Measurements from ENCODE around the gene NOTCH2.

Gene NOTCH2

GRCh38 chr1:119975006-119975405 lies 94.5 kb downstream of the NOTCH2 start:
- no peak for DNase-seq (ENCODE audit: low read depth in 2 of 2)

DNA sequence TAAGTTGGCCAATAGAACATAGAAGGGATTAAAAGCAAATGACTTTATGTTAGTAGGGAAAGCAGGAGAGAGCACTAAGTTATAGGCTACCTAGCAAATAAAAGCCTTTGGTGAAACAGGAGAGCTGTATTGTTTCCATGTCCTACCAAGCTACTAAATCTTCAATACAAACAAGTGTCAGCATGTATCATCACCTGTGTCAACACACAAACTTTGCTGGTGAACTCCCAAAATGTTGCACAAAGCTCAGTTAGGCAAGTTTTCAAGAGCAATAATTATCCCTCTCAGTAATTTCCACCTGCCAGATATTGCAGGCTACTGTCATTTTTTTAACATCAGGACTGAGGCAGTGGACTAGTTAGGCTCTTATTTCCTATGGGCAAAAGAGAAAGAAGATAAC lies 95.4 kb downstream of the NOTCH2 start:
- no peak for DNase-seq (ENCODE audit: low read depth in 2 of 2)

DNA sequence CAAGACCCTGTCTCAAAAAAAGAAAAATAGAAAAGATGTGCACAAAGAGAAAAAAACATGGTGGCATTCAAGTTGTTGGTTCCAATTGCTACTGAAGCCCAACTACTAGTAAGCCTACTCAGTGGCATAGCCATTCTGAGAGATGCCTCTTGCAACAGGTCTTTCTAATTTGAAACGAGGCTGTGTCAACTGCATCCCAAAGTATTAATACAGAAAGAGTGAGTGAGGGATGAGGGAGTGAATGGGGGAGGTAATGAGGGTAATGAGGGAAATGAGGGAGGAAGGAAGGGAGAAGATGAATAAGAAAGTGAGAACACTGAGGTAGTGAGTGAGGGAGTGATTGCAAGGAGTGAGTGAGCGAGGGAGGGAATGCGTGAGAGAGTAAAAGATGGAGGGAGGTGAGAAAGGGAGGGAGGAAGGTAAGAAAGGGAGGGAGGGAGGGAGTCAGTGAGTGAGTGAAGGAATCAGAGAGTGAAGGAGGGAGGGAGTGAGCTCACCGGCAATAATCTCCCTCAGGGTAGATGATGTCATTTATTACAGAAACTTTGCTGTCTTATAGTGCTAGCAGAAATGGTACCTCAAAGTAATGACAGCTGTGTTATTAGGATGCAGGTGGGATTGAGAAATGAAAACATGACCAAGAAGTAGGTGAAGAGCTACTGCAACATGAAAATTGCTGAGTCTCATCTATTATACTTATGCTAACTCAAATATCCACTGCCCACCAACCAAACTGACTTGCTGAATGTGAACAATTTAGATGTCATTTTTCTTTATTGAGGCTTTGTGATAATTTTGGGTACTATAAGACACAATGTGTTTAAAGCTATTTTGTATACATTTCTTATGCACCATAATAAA lies 97.5 kb downstream of the NOTCH2 start:
- DNase-seq (ENCODE audit: low read depth in 2 of 2) = no peak

- DNase-seq (ENCODE audit: low read depth in 2 of 2) = no peak
Observed at GRCh38 chr1:119968601-119969000, 100.9 kb downstream of the NOTCH2 start.

- peak; percentile 36 to 65 for DNase-seq (ENCODE audit: low read depth in 2 of 2)
Observed at GRCh38 chr1:119968068-119968492, 101.4 kb downstream of the NOTCH2 start.

DNA sequence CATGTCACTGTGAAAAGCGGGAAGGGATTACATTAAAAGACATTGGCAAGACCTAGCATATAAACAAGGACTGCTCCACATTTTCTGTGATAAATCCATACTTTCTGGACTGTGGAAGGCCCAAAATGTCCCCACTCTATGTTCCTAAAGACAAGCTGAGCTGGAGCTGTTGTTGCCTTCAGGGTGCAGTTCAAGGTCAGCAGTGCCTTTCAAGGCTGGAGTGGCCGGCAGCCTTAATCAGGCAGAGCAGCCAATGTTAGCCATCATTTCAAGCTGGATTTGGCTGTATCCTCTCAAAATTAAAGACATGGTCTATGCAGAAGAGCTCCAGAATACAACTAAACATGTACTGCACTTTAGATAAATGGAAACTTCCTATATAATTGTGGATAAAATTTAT lies 102.8 kb downstream of the NOTCH2 start:
- DNase-seq (ENCODE audit: low read depth in 2 of 2) = no peak

DNA sequence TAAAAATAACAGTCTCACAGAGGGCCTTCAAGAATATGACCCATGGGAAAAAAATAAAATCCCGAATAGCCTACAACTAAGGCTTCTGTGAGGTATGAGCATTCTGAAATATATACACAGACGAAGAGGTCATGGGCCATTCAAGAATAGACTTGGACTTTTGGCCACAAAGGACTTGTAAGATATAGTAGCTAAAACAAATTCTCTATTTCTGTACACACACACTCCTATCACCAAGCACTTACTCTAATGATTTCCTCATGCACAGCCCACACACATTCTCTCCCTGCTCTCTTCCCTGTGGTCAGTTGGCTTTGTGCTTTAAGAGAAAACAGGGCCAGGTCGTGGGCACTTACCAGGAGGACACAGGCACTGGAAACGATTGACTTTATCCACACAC lies 103.4 kb downstream of the NOTCH2 start:
- no peak for DNase-seq (ENCODE audit: low read depth in 2 of 2)

GRCh38 chr1:119964673-119965363 lies 104.6 kb downstream of the NOTCH2 start:
- no peak for DNase-seq (ENCODE audit: low read depth in 2 of 2)

DNA sequence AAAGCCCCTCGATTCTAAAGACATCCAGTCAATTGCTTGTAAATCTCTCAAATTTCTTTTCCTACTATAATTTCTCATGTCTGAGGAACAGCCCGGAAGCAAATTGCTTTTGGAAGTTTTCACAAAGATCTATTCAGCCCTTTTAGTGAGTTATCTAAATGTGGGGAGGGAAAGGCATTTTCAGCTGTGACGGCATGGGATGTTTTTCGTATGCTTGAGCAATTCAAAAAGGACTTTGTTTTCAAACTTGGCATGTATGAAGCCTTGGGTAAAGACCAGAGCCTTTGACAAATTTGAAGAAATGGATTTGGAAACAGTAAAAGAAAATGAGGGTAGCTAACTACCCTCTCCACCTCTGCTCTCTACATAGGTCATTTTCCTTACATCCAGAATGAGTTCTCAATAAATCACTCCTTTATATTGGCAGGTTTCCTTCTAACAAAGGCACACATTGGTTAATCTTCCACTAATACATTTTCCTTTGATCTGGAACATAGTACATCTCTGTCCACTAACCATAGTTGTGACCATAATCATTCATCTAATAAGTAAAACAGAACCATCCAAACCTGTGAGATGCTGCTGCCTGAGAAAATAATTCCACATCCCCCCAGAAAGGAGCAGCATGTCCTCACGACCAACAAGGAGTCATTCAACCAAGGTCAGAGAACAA lies 107.0 kb downstream of the NOTCH2 start:
- DNase-seq (ENCODE audit: low read depth in 2 of 2) = no peak

GRCh38 chr1:119960501-119960900 lies 109.0 kb downstream of the NOTCH2 start:
- DNase-seq (ENCODE audit: low read depth in 2 of 2) = no peak

- DNase-seq (ENCODE audit: low read depth in 2 of 2) = no peak
Observed at GRCh38 chr1:119959268-119960220, 109.9 kb downstream of the NOTCH2 start.

DNA sequence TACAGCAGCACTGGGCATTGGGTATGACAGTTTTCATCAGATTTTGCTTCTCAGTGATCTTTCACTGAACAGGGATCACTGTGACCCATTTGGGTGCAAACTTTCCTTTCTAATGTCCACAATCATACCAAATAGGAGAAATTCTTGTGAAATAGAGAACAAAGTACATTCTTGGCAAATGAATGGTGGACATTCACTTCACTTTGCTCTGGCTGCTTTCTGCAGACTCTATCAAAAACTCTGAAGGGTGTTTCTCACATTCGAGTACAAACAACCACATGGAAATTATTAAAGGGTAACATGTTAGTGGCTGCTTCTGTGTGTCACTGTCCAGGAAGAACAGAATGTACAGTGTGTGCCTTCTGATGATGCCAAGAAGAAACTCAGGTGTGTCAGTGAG lies 111.2 kb downstream of the NOTCH2 start:
- DNase-seq (ENCODE audit: low read depth in 2 of 2) = no peak

- DNase-seq (ENCODE audit: low read depth in 2 of 2) = no peak
Observed at GRCh38 chr1:119956306-119956705, 113.2 kb downstream of the NOTCH2 start.

DNA sequence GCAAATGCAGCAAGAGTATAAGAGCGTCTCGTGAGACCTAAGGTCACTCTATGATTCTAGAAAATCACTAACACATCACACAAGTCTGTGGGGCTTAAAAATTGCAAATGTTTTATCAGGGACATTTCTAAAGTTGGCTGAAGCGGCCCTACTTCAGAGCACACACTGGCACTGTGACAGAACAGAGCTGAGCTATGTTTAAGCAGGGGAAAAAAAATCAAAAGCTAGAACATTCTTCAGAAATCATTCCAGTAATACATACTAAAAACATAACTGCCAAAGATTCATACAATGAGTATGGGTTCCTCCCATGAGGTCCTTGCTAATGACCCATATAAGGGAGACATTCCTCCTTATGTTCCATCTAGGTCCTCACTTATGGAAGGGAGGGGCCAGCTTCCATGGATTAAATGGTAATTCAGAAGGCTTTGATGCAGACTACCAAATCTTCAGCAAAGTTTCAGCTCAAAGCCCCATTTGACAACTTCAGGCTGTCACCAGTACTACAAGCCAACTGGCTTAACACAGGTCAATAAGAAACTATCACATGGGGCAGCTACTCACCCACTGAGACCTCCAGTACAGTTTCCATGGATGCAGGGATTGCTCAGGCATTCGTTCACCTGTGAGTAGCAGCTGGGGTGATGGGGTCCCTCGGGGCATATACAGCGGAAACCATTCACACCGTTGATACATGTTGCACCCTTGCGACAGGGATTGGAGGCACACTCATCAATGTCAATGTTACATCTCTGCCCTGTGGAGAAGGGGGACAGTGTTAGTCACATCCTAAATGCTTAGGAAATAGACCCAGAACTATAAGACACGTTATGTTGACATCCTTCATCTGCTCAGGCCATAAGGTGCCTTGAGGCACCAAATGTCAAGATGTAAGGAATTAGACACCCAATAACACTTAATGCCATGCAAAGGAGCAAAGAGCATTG lies 114.7 kb downstream of the NOTCH2 start:
- DNase-seq (ENCODE audit: low read depth in 2 of 2) = no peak

DNA sequence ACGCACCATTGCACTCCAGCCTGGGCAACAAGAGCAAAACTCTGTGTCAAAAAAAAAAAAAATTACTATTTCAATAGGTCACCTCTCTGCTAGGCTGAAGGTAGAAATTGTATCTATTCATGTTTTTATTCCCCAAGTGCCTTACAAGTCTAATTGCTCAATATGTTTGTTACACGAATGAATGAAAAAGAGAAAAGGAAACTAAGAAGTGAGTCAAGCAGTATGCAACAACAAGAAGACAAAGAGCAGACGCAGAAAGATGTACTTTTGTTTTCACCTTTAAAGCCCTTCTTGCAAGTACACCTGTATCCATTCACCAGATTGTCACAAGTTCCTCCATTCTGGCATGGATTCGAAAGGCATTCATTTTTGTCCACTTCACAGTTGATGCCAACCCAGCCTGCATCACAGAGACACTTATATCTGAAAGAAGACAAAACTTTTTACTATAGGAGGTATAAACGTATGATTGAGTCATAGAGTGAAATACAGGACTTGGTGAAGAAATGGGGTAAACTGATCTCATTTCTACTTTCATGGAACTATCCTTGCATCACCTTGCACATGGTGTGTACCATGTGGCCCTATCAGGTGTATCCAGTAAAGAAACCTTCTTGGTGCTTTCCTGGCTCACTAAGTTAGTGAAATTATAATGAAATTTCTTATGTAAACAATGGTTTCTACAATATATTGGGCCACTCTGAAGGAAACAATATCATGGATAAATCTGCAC lies 116.0 kb downstream of the NOTCH2 start:
- no peak for DNase-seq (ENCODE audit: low read depth in 2 of 2)

DNA sequence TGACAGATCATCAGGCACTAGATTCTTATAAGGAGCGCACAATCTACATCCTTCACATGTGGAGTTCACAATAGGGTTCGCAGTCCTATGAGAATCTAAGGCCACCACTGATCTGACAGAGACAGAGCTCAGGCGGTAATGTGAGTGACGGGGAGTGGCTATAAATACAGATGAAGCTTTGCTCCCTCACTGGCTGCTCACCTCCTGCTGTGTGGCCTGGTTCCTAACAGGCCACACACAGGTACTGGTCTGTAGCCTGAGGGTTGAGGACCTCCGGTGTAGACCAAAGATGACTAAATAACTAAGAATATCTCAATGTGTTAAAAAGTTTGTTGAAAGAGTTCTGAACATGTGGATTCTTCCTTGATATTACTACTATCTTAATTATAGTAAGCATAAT lies 117.0 kb downstream of the NOTCH2 start:
- no peak for DNase-seq (ENCODE audit: low read depth in 2 of 2)

DNA sequence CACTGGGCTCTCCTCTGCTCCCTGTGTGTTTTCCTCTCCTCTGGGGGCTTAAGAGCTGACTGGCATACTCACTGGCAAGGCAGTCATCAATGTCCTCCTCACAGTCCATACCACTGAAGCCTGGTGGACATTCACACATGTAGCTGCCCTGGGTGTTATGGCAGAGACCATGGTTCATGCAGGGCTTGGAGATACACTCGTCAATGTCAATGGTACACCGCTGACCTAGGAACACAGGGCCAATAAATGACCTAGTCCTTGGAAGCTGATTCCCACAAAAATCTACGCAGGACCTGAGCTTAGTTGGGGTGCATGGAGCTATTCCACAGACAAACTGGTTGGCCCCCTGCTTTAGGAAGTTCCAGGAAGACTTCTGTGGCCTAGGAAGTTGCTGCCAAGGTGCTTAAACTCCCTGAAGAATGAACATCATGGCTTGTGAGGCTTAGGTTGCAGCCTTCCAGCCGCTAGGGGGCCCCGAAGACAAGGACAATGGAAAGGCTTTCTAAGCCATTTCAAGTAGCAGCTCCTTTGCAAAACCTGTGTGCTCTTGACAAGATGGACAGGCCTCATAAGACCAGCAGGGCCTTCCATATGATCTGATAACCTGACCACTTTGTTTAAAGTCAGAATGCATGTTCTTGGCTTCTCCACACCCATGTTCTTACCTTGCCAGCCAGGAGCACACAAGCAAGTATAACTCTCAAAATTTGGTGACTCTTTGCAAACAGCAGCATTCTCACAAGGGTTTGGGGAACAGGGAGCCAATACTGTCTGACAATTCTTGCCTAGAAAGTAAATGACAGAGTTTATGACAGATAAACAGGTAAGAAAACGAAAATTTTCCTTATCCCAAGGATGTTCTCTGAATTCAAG lies 120.9 kb downstream of the NOTCH2 start:
- DNase-seq (ENCODE audit: low read depth in 2 of 2) = peak; percentile 29 to 60

DNA sequence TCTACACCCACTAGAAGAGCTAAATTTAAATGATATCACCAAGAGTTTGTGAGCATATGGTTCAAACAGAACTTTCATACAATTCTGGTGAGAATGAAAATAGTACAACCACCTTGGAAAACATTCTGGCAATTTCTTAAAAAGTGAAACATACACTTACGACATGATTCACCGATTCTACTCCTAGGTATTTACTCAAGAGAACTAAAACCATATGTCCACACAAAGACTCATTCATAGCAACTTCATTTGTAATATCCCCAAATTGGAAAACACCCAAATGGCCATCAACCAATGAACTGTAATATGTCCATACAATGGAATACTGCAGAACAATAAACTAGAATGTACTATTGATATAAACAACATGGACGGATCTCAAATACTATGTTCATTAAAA lies 122.0 kb downstream of the NOTCH2 start:
- no peak for DNase-seq (ENCODE audit: low read depth in 2 of 2)

DNA sequence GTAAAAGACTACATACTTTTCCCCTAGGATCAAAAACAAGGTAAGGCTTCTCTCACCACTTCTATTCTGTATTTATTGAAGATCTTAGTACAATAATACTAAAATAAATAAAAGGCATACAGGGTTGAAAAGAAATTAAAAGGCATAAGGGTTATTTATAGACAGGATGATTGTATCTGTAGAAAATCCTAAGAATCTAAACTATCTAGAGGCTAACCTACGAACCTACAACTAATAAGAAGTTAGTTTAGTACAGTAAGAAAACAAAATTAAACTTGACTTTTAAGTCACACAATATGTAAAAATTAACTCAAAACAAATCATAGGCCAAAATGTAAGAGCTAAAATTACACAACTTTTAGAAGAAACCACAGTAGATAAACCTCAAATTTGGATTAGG lies 122.7 kb downstream of the NOTCH2 start:
- DNase-seq (ENCODE audit: low read depth in 2 of 2) = no peak
